ENCODE results near the gene TLR9.

GRCh38 chr3:52188556-52188955 is 36.9 kb downstream of the TLR9 start:
- TF ChIP-seq CTCF (IDR thresholded peaks at IDR 0.05) (no peak), POLR2A (IDR thresholded peaks at IDR 0.05) (no peak)
